Measurements from ENCODE around the gene DHPS.
"Not testable (repeated sequence)": the region's sequence is repeated elsewhere in the genome, so short reads cannot be mapped to it uniquely, and the experiment has no call there.

Gene DHPS

GRCh38 chr19:12721656-12722565, 40.2 kb upstream of the DHPS start:
- H3K9me3 ChIP-seq (ENCODE audit: control insufficient read depth, low read length), result no peaks in the 10 kb centered on the region
- H3K27ac ChIP-seq (ENCODE audit: low read depth, low read length, severe bottlenecking), result peak overlapping the region; percentile 93
- peak overlapping the region; percentile 81 for H3K4me3 ChIP-seq (ENCODE audit: extremely low read depth, insufficient read depth, low read length, poor library complexity, severe bottlenecking)
- H3K36me3 ChIP-seq (ENCODE audit: control insufficient read depth, insufficient read depth, low read length), result peaks cover 38% of the 10 kb centered on the region
- whole genome bisulfite sequencing, 2 experiments (ENCODE audit: insufficient coverage in 2 of 2), result 0 to 1% methylated on average over 8 to 21 of the region's 65 CpGs
- no peaks in the 10 kb centered on the region for H3K4me1 ChIP-seq (ENCODE audit: control insufficient read depth, insufficient read depth, low read length, poor library complexity, severe bottlenecking)

DNA sequence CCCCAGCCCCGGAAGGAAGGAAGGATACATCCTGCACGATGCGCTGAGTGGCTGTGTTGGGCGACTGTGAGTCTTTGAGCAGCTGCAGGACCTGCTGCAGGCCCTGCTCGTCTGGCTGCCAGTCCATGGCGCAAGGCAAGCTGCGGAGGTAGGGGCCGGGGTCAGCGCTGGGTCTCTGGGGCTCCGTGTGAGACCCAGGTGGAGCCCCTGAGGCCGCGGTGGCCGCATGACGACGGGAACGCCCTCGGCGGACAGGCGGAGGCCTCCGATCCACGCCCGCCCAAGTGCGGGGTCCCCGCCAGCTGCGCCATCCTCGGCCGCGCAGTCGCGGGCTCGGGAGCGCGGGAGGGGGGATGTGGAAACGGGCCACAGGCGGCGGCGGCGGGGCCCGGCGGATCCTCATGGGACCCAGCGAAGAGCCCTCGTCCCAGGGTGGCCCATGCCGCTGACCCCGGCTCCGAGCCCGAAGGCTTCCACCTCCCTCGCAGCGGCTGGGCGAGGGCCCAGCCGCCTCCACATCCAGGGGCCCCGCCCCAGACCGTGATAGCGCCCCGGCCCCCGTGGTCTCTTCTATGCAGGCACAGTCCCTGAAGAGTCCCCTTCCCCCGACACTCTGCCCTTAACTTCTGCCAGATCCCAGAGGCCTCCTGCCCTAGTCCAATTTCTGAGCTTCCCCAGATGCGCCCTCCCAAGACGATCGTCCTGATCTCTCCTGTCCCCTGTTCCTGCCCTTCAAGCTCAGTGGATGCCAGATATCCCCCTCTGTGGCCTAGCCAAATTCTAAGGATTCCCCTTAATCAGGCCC, 39.4 kb upstream of the DHPS start:
- 12 to 19% methylated on average over 36 to 51 of the region's 59 CpGs for WGBS, 2 experiments (ENCODE audit: insufficient coverage in 2 of 2)
- Histone ChIP-seq H3K4me1 (ENCODE audit: control insufficient read depth, insufficient read depth, low read length, poor library complexity, severe bottlenecking) (no peaks in the 10 kb centered on the region), H3K4me3 (ENCODE audit: extremely low read depth, insufficient read depth, low read length, poor library complexity, severe bottlenecking) (peak overlapping the region; percentile 81), H3K36me3 (ENCODE audit: control insufficient read depth, insufficient read depth, low read length) (peaks cover 46% of the 10 kb centered on the region), H3K9me3 (ENCODE audit: control insufficient read depth, low read length) (no peaks in the 10 kb centered on the region), H3K27ac (ENCODE audit: low read depth, low read length, severe bottlenecking) (peak overlapping the region; percentile 93)

DNA sequence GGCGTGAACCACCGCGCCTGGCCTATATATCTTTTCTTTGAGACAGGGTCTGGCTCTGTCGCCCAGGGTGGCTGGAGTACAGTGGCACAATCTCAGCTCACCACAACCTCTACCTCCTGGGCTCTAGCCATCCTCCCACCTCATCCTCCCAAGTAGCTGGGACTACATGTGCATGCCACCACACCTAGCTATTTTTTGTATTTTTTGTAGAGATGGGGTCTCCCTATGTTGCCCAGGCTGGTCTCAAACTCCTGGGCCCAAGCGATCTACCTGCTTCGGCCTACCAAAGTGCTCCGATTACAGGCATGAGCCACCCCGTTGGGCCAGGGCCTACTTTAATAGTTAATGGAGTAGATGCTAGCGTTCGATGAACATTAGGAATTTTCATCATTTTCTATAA, 38.6 kb upstream of the DHPS start:
- peak overlapping the region; percentile 93 for H3K27ac ChIP-seq (ENCODE audit: low read depth, low read length, severe bottlenecking)
- no peaks in the 10 kb centered on the region for H3K9me3 ChIP-seq (ENCODE audit: control insufficient read depth, low read length)
- 96 to 97% methylated on average over 8 of the region's 10 CpGs for WGBS, 2 experiments (ENCODE audit: insufficient coverage in 2 of 2)
- H3K4me1 ChIP-seq (ENCODE audit: control insufficient read depth, insufficient read depth, low read length, poor library complexity, severe bottlenecking), result no peaks in the 10 kb centered on the region
- H3K4me3 ChIP-seq (ENCODE audit: extremely low read depth, insufficient read depth, low read length, poor library complexity, severe bottlenecking), result peak overlapping the region; percentile 81
- peaks cover 54% of the 10 kb centered on the region for H3K36me3 ChIP-seq (ENCODE audit: control insufficient read depth, insufficient read depth, low read length)

GRCh38 chr19:12715929-12716328, 34.2 kb upstream of the DHPS start:
- 85 to 100% methylated on average over 1 to 2 of the region's 3 CpGs for WGBS, 2 experiments (ENCODE audit: insufficient coverage in 2 of 2)
- Histone ChIP-seq H3K9me3 (ENCODE audit: control insufficient read depth, low read length) (no peaks in the 10 kb centered on the region), H3K4me1 (ENCODE audit: control insufficient read depth, insufficient read depth, low read length, poor library complexity, severe bottlenecking) (no peaks in the 10 kb centered on the region), H3K36me3 (ENCODE audit: control insufficient read depth, insufficient read depth, low read length) (peaks cover 89% of the 10 kb centered on the region), H3K27ac (ENCODE audit: low read depth, low read length, severe bottlenecking) (no peak overlapping the region), H3K4me3 (ENCODE audit: extremely low read depth, insufficient read depth, low read length, poor library complexity, severe bottlenecking) (no peak overlapping the region)

DNA sequence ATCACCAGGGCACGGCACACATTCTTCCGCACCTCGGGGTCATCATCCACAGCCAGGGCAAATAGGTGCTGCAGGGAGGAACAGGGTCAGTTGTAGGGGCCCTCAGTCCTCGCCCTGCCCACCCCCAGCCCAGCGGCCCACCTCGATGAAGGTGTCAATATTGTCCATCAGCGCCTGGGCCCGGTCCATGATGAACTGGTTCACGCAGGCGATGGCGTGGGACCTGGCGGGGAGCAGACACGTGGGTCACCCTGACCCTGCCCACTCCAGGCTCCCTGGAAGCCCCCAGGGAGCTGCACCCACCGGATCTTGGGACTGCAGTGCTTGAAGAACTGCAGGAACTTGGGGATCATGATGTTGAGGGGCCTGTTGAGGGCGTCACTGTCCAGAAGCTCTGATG, 33.4 kb upstream of the DHPS start:
- 95 to 96% methylated on average over 10 to 15 of the region's 15 CpGs for whole genome bisulfite sequencing, 2 experiments (ENCODE audit: insufficient coverage in 2 of 2)
- Histone ChIP-seq H3K36me3 (ENCODE audit: control insufficient read depth, insufficient read depth, low read length) (peaks cover 90% of the 10 kb centered on the region), H3K27ac (ENCODE audit: low read depth, low read length, severe bottlenecking) (no peak overlapping the region), H3K4me3 (ENCODE audit: extremely low read depth, insufficient read depth, low read length, poor library complexity, severe bottlenecking) (no peak overlapping the region), H3K9me3 (ENCODE audit: control insufficient read depth, low read length) (no peaks in the 10 kb centered on the region), H3K4me1 (ENCODE audit: control insufficient read depth, insufficient read depth, low read length, poor library complexity, severe bottlenecking) (no peaks in the 10 kb centered on the region)

- peaks cover 91% of the 10 kb centered on the region for H3K36me3 ChIP-seq (ENCODE audit: control insufficient read depth, insufficient read depth, low read length)
- not testable (repeated sequence) for H3K4me3 ChIP-seq (ENCODE audit: extremely low read depth, insufficient read depth, low read length, poor library complexity, severe bottlenecking); H3K9me3 ChIP-seq (ENCODE audit: control insufficient read depth, low read length); H3K27ac ChIP-seq (ENCODE audit: low read depth, low read length, severe bottlenecking); H3K4me1 ChIP-seq (ENCODE audit: control insufficient read depth, insufficient read depth, low read length, poor library complexity, severe bottlenecking)
- WGBS, 2 experiments (ENCODE audit: insufficient coverage in 2 of 2), result 100% methylated on average over 4 of the region's 9 CpGs; no CpG with 5 or more reads in 1 of the 2 experiments
These were observed 31.6 kb upstream of the DHPS start for GRCh38 chr19:12713304-12713703.

DNA sequence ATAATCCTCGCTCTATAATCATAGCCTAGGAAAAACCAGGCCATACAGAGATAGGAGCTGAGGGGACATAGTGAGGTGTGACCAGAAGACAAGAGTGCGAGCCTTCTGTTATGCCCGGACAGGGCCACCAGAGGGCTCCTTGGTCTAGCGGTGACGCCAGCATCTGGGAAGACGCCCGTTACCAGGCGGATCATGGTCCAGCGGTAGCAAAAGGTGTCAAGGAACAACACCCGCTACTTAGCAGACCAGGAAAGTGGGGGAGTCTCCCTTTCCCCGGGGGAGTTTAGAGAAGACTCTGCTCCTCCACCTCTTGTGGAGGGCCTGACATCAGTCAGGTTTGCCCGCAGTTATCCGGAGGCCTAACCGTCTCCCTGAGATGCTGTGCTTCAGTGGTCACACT, 30.4 kb upstream of the DHPS start:
- H3K4me3 ChIP-seq (ENCODE audit: extremely low read depth, insufficient read depth, low read length, poor library complexity, severe bottlenecking), result not testable (repeated sequence)
- WGBS, 2 experiments (ENCODE audit: insufficient coverage in 2 of 2), result 80 to 85% methylated on average over 7 to 8 of the region's 14 CpGs

DNA sequence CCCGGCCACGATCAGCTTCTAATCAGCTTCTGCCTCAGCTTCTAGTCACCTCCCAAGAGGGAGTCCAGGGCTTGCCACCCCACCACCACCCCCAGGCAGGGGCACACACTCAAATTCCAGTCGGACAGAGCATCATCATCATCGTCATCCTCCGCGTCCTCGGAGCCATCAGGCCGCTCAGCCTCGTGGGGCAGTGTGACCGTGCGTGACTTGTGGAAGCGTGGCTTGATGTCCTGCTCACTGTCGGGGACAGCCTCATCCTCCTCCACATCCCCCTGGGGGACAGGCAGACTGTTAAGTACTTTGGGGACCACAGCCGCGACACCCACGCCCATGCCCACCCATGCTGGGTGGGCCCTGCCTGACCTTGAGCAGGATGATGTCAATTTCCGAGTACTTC, 29.5 kb upstream of the DHPS start:
- WGBS, 2 experiments (ENCODE audit: insufficient coverage in 2 of 2), result 98 to 99% methylated on average over 13 of the region's 17 CpGs
- Histone ChIP-seq H3K4me3 (ENCODE audit: extremely low read depth, insufficient read depth, low read length, poor library complexity, severe bottlenecking) (no peak overlapping the region), H3K9me3 (ENCODE audit: control insufficient read depth, low read length) (no peaks in the 10 kb centered on the region), H3K27ac (ENCODE audit: low read depth, low read length, severe bottlenecking) (no peak overlapping the region), H3K36me3 (ENCODE audit: control insufficient read depth, insufficient read depth, low read length) (peaks cover 91% of the 10 kb centered on the region), H3K4me1 (ENCODE audit: control insufficient read depth, insufficient read depth, low read length, poor library complexity, severe bottlenecking) (no peaks in the 10 kb centered on the region)

More for the DNA sequence above, 30.4 kb upstream of the DHPS start:
- H3K9me3 ChIP-seq (ENCODE audit: control insufficient read depth, low read length); H3K27ac ChIP-seq (ENCODE audit: low read depth, low read length, severe bottlenecking); H3K4me1 ChIP-seq (ENCODE audit: control insufficient read depth, insufficient read depth, low read length, poor library complexity, severe bottlenecking): not testable (repeated sequence)
- H3K36me3 ChIP-seq (ENCODE audit: control insufficient read depth, insufficient read depth, low read length), result peaks cover 91% of the 10 kb centered on the region

DNA sequence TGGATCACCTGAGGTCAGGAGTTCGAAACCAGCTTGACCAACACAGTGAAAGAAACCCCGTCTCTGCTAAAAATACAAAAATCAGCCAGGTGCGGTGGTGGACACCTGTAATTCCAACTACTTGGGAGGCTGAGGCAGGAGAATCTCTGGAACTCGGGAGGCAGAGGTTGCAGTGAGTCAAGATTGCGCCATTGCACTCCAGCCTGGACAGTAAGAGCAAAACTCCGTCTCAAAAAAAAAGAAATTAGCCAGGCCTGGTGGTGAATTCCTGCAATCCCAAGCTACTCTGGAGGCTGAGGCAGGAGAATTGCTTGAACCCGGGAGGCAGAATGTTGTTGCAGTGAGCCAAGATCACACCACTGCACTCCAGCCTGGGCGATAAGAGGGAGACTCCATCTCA, 27.0 kb upstream of the DHPS start:
- Histone ChIP-seq H3K36me3 (ENCODE audit: control insufficient read depth, insufficient read depth, low read length) (peaks cover 92% of the 10 kb centered on the region), H3K4me1 (ENCODE audit: control insufficient read depth, insufficient read depth, low read length, poor library complexity, severe bottlenecking) (no peaks in the 10 kb centered on the region), H3K4me3 (ENCODE audit: extremely low read depth, insufficient read depth, low read length, poor library complexity, severe bottlenecking) (no peak overlapping the region), H3K9me3 (ENCODE audit: control insufficient read depth, low read length) (no peaks in the 10 kb centered on the region), H3K27ac (ENCODE audit: low read depth, low read length, severe bottlenecking) (no peak overlapping the region)
- 94 to 99% methylated on average over 6 to 8 of the region's 8 CpGs for WGBS, 2 experiments (ENCODE audit: insufficient coverage in 2 of 2)

DNA sequence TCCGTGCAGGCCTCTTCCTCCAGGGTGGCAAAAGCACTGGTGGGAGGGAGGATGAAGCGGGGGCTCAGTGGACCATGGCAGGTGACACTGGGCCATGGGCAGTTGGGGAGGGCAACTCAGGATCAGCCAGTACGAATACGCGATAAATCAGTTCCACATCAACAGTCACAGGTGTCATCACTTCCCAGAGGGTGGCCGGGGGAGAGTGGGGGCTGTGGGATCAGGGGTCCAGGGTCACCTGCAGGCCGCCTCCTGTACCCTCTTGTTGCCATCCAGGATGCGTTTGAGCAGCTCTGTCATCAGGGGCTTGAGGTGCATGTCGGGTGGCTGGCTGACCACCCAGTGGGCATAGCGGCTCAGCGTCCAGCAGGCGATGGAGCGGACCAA, 24.6 kb upstream of the DHPS start:
- no peak overlapping the region for H3K27ac ChIP-seq (ENCODE audit: low read depth, low read length, severe bottlenecking)
- WGBS, 2 experiments (ENCODE audit: insufficient coverage in 2 of 2), result 94 to 95% methylated on average over 12 to 13 of the region's 13 CpGs

More for the DNA sequence above, 24.6 kb upstream of the DHPS start:
- Histone ChIP-seq H3K4me1 (ENCODE audit: control insufficient read depth, insufficient read depth, low read length, poor library complexity, severe bottlenecking) (no peaks in the 10 kb centered on the region), H3K36me3 (ENCODE audit: control insufficient read depth, insufficient read depth, low read length) (peaks cover 98% of the 10 kb centered on the region), H3K9me3 (ENCODE audit: control insufficient read depth, low read length) (no peaks in the 10 kb centered on the region), H3K4me3 (ENCODE audit: extremely low read depth, insufficient read depth, low read length, poor library complexity, severe bottlenecking) (no peak overlapping the region)

Measured in mesodermal cell (in vitro differentiated cells).